ENCODE measurements around the gene DHRS3. TPM values are rescaled to one million over a fixed set of nuclear protein-coding genes. Genes with fewer than 3 reads are reported as not detected.

Gene DHRS3
- total and polyA plus RNA-seq, 12 donors: 39.9 to 93.5 (median 63.7) TPM

- Histone ChIP-seq H3K4me3 (no peak overlapping the region), H3K27me3 (no peaks in the 10 kb centered on the region), H3K9me3 (no peaks in the 10 kb centered on the region), H3K4me1 (peaks cover 24 to 75% (median 54%) of the 10 kb centered on the region in 9 donors), H3K36me3 (no peaks in the 10 kb centered on the region), H3K27ac (peak overlapping the region in 9 of 10 donors; percentile 58 to 82 (median 69))
- no peak for TF ChIP-seq CTCF (IDR thresholded peaks at IDR 0.05)
- DNase-seq: no peak
- ATAC-seq: no peak
- WGBS, 2 donors: 92 to 94% methylated on average over 14 of the region's 14 CpGs
- intact Hi-C loops (cut with DNase I): loop anchor here in 3 of 10 donors (5.0 kb wide), 2 partner anchors 46 to 69 kb away; partner anchors contain the start of gene DHRS3 (in 2 of the 3)
Observed at GRCh38 chr1:12548279-12548972, 69.6 kb downstream of the DHRS3 start.

GRCh38 chr1:12547586-12548225 is 70.3 kb downstream of the DHRS3 start:
- Histone ChIP-seq H3K4me1 (peaks cover 19 to 68% (median 49%) of the 10 kb centered on the region in 9 donors), H3K36me3 (no peaks in the 10 kb centered on the region), H3K4me3 (no peak overlapping the region), H3K9me3 (no peaks in the 10 kb centered on the region), H3K27ac (peak overlapping the region in 8 of 10 donors; percentile 18 to 82 (median 64)), H3K27me3 (no peaks in the 10 kb centered on the region)
- TF ChIP-seq CTCF (IDR thresholded peaks at IDR 0.05): no peak
- 84 to 89% methylated on average over 20 of the region's 20 CpGs for whole genome bisulfite sequencing, 2 donors
- DNase-seq (no peak), ATAC-seq (peak in 1 of 8 donors; percentile 18)
- intact Hi-C loops (cut with DNase I): loop anchor here in 3 of 10 donors (5.0 kb wide), 2 partner anchors 45 to 70 kb away; partner anchors contain the start of gene DHRS3 (in 2 of the 3)

GRCh38 chr1:12546771-12547585 is 71.0 kb downstream of the DHRS3 start:
- Histone ChIP-seq H3K4me3 (no peak overlapping the region), H3K9me3 (no peaks in the 10 kb centered on the region), H3K27ac (peak overlapping the region in 8 of 10 donors; percentile 18 to 82 (median 64)), H3K27me3 (no peaks in the 10 kb centered on the region), H3K4me1 (peaks cover 19 to 66% (median 43%) of the 10 kb centered on the region in 9 donors), H3K36me3 (no peaks in the 10 kb centered on the region)
- DNase-seq (peak; percentile 74 to 81), ATAC-seq (peak; percentile 5 to 67 (median 62))
- 52 to 61% methylated on average over 17 of the region's 17 CpGs for WGBS, 2 donors
- TF ChIP-seq CTCF (IDR thresholded peaks at IDR 0.05): no peak
- intact Hi-C loops (cut with DNase I): loop anchor here in 3 of 10 donors (5.0 kb wide), 2 partner anchors 45 to 70 kb away; partner anchors contain the start of gene DHRS3 (in 2 of the 3)

- H3K27ac ChIP-seq: no peak overlapping the region
- H3K4me1 ChIP-seq: peaks cover 22 to 78% (median 59%) of the 10 kb centered on the region in 9 donors
- 56 to 62% methylated on average over 8 of the region's 8 CpGs for WGBS, 2 donors
- no peak for TF ChIP-seq CTCF (IDR thresholded peaks at IDR 0.05)
- no peaks in the 10 kb centered on the region for H3K27me3 ChIP-seq
- H3K9me3 ChIP-seq: no peaks in the 10 kb centered on the region
- intact Hi-C loops (cut with DNase I): loop anchor here in 5 of 10 donors (5.0 kb wide), 3 partner anchors 43 to 72 kb away; partner anchors contain the start of gene DHRS3 (in 3 of the 5)
- ATAC-seq (no peak), DNase-seq (no peak)
- no peaks in the 10 kb centered on the region for H3K36me3 ChIP-seq
- no peak overlapping the region for H3K4me3 ChIP-seq
Observed at GRCh38 chr1:12544992-12545391, 73.0 kb downstream of the DHRS3 start.
